ENCODE results near the gene COMMD10. TPM values are rescaled to one million over a fixed set of nuclear protein-coding genes. Genes with fewer than 3 reads are reported as not detected.

COMMD10 gene
- polyA plus RNA-seq, 10 donors = 25.0 to 37.7 (median 30.8) TPM

Other genes starting within 250 kb of the COMMD10 start
- gene ATG12, start 243.5 kb upstream of the COMMD10 start, polyA plus RNA-seq (ENCODE audit: insufficient read length in 10 of 10) = 10 to 100 TPM; 40.2 to 72.7 (median 55.3) TPM
- 100 to 1,000 TPM in 9 of 10 donors, 10 to 100 TPM in 1; 99.7 to 168 (median 119) TPM for gene AP3S1, start 243.1 kb upstream of the COMMD10 start, polyA plus RNA-seq (ENCODE audit: insufficient read length in 10 of 10)
- 1 to 10 TPM; 1.6 to 9.7 (median 4.6) TPM for gene LVRN, start 122.5 kb upstream of the COMMD10 start, polyA plus RNA-seq (ENCODE audit: insufficient read length in 10 of 10)
- gene ARL14EPL, start 52.6 kb upstream of the COMMD10 start, polyA plus RNA-seq (ENCODE audit: insufficient read length in 10 of 10) = under 1 TPM in 3 of 10 donors, not detected in 7; 0.09 to 0.19 (median 0.11) TPM